Cerebellar cortex (tissue), 1 donor: ENCODE data around the gene PACS1.
A peak's percentile ranks its signal among the peaks of the same experiment; 100 is the strongest.
"Not testable (repeated sequence)": the region's sequence is repeated elsewhere in the genome, so short reads cannot be mapped to it uniquely, and the experiment has no call there.

ENCODE experiments used
- DNase-seq: peaks from one replicate; pipeline ENCODE4 v3.0.0-alpha.2; 2015; ENCODE audit warnings: low spot score

PACS1 gene

DNA sequence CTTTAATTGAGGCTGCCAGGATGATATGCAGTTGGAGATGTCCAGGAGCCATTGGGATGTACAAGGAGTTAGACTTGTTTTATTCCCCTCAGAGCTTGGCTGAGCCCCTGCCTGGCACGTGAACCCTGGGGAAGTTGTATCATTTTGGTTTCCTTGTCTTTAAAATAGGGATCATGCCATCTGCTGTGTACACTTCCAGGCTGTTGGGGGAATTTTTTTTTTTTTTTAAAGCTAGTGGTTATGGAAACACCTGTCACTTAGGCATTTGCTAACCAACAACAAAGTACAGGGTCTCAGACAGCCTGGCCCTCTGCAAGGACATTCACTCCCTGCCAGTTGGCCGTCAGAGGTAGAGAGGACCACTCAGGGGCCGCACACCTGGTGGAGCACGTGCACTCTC lies 189.9 kb downstream of the PACS1 start:
- no peak for DNase-seq

- no peak for DNase-seq
Measured at GRCh38 chr11:66261578-66261977, 191.5 kb downstream of the PACS1 start.

DNA sequence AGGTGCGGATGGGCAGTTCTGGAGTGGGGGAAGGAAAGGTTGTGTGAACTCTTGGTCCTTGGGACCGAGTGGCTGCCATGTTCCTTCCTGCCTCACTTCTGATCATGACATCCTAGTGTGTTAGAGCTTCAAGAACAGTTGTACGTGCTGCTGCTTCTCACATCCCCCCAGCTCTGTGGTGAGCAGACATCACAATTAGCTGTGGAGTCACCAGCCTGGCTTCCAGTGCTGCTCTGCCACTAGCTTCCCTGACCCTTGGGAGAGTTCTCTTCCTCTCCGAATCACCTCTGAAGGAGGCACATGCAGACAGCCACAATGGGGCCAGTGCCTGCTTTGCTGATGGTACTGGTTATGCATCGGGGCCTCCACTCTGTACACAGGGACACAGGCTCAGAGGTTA lies 192.1 kb downstream of the PACS1 start:
- no peak for DNase-seq

GRCh38 chr11:66262696-66263095 lies 192.6 kb downstream of the PACS1 start:
- DNase-seq: no peak

- no peak for DNase-seq
Measured at GRCh38 chr11:66263231-66263630, 193.2 kb downstream of the PACS1 start.

GRCh38 chr11:66263785-66264184 lies 193.7 kb downstream of the PACS1 start:
- no peak for DNase-seq

- no peak for DNase-seq
Measured at GRCh38 chr11:66264383-66264782, 194.3 kb downstream of the PACS1 start.

GRCh38 chr11:66264914-66265313 lies 194.8 kb downstream of the PACS1 start:
- no peak for DNase-seq

GRCh38 chr11:66265531-66266377 lies 195.7 kb downstream of the PACS1 start:
- no peak for DNase-seq

- DNase-seq: no peak
Measured at GRCh38 chr11:66266378-66267038, 196.4 kb downstream of the PACS1 start.

- no peak for DNase-seq
Measured at GRCh38 chr11:66267039-66267378, 196.9 kb downstream of the PACS1 start.

DNA sequence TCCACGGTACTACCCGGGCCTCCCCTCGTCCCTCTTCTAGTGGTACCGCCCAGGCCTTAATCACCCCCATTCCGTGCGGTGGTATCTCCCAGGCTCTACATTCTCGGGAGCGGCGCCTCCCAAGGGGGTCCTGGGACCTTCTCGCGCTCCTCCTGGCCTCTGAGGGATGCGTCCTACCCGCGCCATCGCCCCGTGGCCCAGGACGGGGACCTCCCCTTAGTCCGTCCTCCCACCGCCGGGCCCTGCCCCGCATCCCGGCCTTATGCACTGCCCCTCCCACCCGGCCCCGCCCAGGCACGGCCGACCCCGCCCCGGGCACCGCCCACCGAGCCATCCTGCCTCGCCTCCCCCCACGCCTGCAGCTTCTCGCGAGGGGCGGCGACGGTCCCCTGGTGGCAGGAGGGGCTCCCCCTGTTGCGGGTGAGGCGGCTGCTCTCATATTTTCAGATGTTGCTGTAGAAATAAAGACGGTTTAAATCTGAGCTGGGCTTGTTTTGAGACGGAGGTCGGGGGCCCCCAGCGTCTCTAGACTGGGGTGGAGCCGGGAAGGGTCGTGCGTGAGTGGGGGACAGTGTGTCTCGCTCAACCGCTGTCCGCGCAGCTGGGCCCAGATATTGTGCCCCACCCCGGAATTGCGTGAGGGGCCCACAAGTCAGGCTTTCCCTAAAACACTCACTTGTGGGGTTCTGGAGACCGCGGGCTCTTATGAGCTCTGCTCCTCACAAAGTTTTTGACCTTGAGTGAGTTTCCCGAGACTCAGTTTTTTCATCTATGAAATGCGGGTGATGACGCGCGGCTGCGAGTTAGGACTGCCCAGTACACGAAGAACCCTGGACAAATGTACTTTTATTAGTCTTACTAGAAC lies 197.5 kb downstream of the PACS1 start:
- peak; percentile 80 for DNase-seq

GRCh38 chr11:66268244-66268951 lies 198.3 kb downstream of the PACS1 start, which contains the start of gene RAB1B:
Gene RAB1B, plus strand, starts transcription at chr11:66268639. Its CDS starts 41 bp downstream, at chr11:66268680.
- peak; percentile 99 for DNase-seq

- DNase-seq: no peak
Measured at GRCh38 chr11:66268952-66269905, 199.2 kb downstream of the PACS1 start.

- no peak for DNase-seq
Measured at GRCh38 chr11:66271816-66272215, 201.7 kb downstream of the PACS1 start.

- no peak for DNase-seq
Measured at GRCh38 chr11:66272596-66272995, 202.5 kb downstream of the PACS1 start.

DNA sequence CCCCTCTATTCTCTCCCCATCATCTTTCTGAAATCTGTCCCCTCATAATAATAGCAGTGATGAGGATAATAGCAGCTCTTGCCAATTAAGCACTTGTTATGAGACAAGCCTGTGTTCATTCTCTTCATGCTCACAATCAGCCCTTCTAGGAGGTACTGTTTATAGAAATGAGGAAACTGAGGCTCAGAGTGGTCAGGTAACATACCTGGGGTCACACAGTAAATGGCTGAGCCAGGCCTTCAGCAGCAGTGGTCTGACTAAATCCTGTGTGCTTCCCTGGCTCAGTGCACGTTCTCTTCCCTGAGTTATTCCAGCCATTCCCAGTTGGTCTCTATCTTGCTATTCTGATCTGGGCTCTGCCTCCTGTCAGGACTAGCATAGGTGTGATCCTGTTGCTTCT lies 204.1 kb downstream of the PACS1 start:
- DNase-seq: no peak

- no peak for DNase-seq
Measured at GRCh38 chr11:66275396-66275795, 205.3 kb downstream of the PACS1 start.

- no peak for DNase-seq
Measured at GRCh38 chr11:66275984-66276612, 206.0 kb downstream of the PACS1 start.

DNA sequence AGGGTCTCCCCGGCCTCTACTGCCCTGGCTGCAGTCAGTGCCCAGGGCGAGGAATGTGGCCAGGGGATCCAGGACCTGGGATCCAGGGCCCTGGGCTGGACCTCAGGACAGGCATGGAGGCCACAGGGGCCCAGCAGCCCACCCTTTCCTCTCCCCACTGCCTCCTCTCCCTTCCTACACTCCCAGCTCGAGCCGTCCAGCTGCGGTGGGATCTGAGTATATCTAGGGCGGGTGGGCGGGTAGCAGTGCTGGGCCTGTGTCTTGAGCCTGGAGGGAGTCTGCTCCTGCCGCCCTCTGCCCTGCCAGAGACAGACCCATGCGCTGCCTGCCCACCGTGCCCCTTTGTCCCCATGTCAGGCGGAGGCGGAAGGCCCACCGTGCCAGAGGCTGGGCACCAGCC lies 206.5 kb downstream of the PACS1 start:
- not testable (repeated sequence) for DNase-seq
